GM19395 (cell line): ENCODE measurements around the gene SDR42E2.
"Not testable (repeated sequence)": the region's sequence is repeated elsewhere in the genome, so short reads cannot be mapped to it uniquely, and the experiment has no call there.

Source experiments
- ATAC-seq: cut with Tn5 transposase; IDR thresholded peaks from one replicate; pipeline ENCODE4 v1.9.1; 2021; ENCODE audit warnings: mild to moderate bottlenecking, moderate library complexity; ENCODE audit not compliant: unreplicated experiment

SDR42E2 gene

DNA sequence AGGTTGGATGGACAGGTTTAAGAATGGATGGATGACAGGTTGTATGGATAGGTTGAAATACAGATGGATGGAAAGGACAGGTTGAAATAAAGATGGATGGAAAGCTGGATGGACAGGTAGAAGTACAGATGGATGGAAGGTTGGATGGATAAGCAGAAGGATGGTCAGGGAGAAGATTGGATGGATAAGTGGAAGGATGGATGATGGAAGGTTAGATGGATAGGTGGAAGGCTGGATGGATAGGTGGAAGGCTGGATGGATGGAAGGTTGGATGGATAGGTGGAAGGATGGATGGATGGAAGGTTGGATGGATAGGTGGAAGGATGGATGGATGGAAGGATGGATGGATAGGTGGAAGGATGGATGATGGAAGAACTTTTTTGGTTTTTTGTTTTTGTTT, 905 bp upstream of the SDR42E2 start:
- ATAC-seq, result no peak

DNA sequence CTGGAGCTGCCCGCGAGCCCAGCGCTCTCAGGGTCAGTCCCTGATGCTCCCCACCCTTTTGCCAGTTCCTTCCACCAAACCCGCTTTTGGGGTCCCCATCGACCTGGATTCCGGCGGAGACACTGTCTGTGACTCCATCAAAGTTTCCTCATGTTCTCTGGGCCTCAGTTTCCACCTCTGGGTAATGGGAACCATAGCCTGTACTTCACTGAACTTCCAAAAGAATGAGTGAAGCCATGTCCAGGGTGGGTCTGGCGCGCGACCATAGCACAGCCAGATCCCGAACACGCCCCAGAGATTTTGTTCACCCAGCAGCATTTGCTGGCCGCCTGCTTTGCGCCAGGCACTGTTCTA, 327 bp downstream of the SDR42E2 start:
- ATAC-seq, result no peak

DNA sequence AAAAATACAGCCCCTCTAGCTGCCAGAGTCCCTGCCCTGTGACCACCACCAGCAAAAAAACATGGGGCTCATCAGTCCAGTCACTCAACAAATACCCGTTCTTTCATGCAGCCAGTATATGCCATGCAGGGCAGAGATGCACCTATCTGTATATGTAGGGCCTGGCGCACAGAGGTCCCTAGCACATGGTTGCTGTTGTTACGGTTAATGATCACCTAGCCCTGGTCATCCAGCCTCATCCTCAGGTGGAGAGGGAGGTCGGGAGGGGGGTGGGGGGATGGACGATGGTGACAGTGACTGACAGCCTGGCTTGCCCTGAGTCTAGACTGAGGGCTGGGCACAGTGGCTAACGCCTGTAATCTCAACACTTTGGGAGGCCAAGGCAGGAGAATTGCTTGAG, 1.5 kb downstream of the SDR42E2 start:
- no peak for ATAC-seq

DNA sequence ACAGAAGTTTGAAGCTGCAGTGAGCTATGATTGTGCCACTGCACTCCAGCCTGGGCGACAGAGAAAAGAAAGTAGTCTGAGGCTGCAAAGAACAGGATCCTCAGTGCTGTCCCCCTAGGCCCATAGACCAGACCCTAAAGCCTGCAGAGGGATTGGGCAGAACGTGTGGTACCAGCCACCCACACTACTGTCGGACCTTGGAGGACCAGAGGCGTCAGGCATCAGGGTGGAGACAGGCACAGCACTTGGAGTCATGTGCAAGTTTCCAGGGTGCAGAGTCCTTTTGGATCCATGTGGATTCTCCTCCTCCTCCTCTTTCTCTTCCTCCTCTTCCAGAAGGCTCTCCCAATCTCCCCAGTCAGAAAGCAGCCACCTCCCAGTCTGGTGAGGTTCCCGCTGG, 2.2 kb downstream of the SDR42E2 start:
- ATAC-seq, result no peak

DNA sequence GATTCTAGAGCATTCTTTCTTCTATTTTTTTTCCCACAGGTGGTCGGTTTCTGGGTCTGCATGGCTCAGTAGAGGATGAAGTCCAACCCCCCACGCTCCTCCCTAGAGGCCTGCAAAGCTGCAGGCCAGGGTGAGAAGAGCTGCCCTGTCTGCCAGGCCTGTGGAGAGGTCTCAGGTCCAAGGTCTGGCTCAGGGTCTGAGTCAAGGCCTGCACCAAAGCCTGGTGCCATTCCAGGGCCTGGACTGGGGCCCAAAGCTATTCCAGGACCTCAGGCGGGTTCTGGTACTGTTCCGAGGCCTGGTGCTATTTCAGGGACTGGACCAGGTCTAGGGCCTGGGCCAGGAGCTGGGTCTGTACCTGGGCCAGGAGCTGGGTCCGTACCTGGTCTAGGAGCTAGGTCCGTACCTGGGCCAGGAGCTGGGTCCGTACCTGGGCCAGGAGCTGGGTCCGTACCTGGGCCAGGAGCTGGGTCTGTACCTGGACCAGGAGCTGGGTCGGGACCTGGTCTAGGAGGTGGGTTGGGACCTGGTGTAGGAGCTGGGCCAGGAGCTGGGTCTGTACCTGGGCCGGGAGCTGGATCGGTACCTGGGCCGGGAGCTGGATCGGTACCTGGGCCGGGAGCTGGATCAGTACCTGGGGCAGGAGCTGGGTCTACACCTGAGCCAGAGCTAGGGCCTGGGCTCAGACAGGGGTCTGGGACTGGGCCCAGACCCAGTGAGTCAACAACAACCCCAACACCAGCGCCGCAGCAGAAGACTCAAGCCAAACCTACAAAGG, 3.4 kb downstream of the SDR42E2 start:
- ATAC-seq, result no peak

DNA sequence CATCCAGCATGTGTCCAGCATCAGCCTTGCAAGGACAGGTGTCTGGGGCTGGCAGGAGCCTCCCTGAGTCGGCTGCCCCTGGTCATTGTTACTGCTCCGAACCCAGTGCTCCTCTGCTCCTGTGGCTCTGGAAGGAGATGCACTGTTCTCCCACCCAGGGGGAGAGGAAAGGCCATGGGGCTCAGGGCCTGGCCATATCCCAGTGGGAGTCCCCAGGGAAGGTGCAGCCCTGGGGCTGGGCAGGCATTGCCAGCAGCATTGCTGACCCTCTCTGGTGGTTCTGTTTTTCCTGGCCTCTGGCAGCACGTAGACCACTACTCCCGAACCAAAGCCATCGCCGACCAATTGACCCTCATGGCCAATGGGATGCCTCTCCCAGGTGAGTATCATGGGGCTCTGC, 9.6 kb downstream of the SDR42E2 start:
- ATAC-seq, result no peak

DNA sequence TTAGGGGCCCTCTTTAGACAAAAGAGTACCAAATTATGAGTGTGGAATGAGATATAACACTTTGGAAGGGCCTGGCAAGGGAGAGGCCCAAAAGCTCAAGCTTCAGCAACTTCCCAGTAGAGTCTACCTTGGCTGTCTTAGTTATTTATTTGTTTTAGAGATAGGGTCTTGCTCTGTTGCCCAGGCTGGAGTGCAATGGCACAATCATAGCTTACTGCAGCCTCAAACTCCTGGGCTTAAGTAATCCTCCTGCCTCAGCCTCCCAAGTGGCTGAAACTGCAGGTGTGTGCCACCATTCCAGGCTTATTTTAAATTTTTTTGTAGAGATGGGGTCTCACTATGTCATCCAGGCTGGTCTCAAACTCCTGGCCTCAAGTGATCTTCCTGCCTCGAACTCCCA, 10.3 kb downstream of the SDR42E2 start:
- ATAC-seq, result not testable (repeated sequence)

DNA sequence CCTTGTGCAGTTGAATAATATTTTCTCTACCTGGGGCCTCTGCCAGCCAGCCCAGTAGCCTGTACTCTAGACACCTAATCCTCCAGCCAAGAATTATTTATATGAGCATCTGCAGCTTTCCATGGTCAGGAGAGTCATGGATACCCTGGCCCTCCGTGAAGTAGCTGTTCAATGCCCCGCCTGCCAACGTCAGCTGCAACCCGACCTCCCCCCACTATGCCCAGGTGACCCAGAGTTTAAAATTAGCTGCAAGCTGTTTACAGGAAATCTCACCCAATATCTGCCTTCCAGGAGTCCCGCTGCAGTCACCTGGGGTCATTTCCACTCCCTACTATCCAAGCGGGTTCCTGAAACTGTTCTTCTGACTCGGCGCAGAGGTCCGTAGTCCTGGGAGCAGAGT, 12.3 kb downstream of the SDR42E2 start:
- ATAC-seq, result no peak

DNA sequence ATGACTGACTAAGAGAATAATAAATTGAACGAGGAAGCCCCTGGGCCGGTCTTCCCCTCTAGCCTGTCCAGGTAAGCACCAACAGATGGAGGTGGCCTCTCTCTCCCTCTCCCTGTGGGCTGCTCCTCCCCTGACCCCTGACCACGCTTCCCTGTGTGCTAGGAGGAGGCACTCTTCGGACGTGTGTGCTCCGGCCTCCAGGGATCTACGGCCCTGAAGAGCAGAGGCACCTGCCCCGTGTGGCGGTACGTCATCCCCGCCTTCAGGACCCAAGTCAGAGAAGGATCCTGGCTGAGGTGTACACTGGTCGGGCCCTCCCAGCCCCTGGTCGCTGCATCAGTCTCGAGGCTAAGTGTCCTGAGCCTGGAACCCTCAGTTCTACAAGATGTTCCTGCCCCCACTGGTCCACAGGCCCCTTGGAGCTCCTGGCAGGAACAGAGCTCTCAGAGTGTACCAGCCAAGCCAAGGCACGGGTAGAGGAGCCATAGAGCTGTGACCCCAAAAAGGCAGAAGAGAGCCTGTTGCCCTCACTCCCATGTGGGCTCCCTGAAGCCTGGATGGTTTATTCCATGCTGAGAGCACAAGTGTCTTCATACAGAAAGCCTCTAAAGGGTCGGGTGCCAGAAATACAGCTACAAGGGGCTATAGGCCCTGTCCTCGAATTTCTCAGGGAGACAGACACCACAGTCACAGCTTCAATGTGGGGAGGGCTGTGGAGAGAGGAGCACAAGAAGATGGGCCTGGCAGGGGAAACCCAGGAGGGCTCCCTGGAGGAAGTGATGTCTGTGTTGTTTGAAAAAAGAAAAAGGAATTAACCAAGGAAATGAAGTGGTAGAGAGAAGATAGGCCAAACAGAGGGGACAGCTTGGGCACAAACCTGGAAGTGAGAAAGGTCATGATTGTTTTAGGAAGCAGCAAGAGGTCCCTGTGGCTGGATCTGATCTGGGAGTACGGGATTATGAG, 15.9 kb downstream of the SDR42E2 start:
- no peak for ATAC-seq

DNA sequence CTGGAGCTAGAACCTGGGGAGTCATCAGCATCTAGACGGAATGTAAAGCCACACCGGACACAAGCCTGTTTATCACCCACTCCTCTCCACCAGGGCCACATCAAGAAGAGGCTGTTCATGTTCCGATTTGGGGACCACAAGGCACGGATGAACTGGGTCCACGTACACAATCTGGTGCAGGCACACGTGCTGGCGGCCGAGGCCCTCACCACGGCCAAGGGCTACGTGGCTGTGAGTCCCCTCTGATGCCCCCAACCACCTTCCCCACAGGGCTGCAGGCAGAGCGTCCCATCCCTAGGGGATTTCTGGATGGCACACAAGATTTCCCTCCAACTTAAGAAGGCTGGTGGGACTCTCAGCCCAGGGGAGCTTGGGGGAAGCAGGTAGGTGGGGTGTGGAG, 19.1 kb downstream of the SDR42E2 start:
- ATAC-seq, result no peak

DNA sequence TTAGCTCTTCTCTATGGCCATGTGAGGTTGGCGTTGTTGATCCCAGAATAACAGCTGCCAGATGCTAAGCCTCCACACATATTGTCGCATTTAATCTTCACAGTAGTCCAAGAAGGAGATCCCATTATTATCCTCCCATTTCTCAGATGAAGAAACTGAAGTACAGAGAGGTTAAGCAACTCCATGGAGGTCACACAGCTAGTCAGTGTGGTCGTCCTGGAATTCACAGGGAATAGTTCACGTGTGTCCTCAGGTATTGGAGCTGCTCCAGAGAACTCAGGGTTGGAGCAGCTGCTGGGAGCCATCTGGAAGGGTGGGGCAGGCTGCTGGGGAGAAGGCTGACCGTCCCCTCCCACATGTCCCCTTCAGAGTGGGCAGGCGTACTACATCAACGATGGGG, 19.5 kb downstream of the SDR42E2 start:
- no peak for ATAC-seq

DNA sequence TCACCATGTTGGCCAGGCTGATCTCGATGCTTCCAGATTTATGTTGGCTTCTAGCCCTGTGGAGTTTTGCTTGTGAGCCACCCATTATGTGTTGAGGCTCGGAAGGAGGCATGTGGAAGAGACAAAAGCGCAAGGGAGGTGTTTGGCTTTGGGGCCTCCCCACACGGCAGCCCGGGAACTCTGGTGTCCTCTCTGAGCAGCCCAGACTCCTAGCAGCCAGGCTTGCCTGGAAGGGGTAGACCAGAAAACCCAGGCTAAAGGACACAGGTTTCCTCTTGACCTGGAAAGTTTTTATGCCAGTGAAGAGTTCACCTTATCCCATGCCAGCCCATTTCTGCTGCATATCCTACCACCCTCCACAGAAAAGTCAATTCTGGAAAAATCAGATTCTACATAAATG, 21.0 kb downstream of the SDR42E2 start:
- no peak for ATAC-seq

DNA sequence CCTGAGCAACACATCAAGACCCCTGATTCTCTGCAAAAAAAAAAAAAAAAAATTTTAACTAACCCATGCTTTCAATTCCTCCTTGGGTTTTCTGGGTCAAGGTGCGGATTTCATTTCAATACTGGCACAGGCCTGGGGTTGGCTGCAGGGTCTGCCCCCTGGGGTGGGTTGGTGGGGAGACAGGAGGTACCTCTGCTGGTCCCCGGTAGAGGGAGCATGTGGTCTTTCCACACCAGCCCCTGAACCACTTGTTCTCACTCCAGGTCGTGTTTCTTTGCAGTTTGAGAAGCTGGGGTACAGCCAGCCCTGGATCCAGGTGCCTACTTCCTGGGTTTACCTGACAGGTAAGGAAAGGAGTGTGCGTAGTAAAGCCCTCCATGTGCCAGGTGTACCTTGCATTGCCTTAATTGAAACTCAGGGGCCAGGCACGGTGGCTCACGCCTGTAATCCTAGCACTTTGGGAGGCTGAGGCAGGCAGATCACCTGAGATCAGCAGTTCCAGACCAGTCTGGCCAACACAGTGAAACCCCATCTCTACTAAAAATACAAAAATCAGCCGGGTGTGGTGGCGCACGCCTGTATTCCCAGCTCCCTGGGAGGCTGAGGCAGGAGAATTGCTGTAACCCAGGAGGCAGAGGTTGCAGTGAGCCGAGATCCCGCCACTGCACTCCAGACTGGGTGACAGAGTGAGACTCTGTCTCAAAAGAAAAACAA, 21.8 kb downstream of the SDR42E2 start:
- no peak for ATAC-seq

DNA sequence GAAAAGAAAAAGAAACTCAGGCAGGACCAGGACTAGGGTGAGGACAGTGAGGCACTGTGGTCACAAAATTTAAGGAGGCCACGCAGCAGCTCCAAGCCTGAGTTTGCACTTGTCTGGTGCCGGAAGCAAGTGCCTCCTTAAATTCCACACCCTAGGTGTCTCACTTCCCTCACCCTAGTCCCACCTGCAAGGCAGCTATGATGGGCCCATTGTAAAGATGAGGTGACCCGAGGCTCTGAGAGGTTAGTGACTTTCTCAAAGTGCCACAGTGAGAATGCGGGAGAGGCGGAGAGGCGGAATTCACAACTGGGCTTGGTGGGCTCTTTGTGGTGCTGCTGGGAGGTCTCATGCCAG, 22.3 kb downstream of the SDR42E2 start:
- no peak for ATAC-seq

DNA sequence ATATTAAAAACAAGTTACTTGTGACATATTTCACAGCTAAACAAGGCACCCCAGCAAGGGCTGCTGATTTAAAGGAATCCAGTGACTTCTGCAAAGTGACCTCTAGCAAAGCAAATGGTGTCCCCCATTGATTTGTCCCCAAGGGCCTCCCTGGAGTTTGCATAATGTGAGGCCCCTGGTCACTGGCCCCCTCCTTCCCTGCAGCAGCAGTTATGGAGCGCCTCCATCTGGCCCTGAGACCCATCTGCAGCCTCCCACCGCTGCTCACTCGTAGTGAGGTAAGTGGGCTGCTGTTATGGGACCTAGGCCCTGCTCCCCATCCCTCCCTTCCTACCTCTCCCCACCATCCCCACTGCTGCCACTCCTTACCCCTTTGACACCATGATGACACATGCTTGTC, 24.2 kb downstream of the SDR42E2 start:
- no peak for ATAC-seq

DNA sequence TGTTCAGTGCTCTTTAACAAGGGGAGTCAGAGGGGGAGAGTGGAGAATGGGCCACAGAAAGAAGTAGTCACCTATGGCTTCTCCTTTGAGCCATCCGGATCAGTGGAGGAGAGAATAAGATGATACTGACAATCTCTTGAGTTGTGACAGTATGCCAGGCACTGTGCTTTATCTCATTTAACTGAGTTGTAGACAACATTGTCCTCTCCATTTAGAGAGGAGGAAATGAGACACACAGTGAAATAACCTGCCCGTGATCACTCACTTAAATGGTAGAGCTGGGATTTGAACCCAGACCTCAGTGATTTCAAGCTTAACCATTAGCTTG, 25.9 kb downstream of the SDR42E2 start:
- no peak for ATAC-seq

DNA sequence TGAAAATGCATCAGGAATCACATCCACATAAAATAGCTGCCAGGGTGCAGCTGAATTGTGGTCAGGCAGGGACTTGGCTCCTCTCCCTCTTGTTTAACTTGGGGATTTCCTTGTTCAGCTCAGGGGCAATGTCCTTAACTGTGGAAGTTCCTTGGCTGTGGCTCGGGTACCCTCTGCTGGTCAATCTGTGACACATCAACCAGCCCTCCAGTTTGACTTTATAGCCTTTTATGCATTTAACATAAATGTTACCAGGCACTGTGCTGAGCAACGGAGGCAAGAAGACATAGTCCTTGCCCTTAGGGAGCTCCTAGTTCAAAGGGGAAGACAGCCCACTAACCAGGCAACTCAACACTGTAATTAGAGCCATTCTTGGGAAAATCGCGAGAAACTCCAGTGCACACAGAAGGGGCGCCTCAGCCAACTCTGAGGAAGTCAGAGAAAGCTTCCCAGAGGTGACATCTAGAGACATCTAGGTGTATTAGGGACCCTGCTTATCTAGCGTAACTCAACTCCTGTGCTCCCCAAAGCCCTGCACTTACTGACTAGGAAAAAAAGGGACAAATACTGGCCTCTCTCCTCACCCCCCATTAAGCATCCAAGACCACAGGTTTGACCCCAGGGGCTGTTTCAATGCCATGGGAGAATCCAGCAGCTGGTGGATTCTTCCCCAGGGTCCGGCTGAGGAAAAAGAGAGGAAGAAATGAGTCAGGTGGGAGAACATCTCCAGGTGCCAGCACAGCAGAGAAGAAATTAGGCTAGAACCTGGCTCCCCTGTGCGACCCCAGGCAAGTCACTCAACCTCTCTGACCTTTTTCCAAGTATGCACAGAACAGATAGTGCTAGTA, 26.5 kb downstream of the SDR42E2 start:
- ATAC-seq, result no peak

DNA sequence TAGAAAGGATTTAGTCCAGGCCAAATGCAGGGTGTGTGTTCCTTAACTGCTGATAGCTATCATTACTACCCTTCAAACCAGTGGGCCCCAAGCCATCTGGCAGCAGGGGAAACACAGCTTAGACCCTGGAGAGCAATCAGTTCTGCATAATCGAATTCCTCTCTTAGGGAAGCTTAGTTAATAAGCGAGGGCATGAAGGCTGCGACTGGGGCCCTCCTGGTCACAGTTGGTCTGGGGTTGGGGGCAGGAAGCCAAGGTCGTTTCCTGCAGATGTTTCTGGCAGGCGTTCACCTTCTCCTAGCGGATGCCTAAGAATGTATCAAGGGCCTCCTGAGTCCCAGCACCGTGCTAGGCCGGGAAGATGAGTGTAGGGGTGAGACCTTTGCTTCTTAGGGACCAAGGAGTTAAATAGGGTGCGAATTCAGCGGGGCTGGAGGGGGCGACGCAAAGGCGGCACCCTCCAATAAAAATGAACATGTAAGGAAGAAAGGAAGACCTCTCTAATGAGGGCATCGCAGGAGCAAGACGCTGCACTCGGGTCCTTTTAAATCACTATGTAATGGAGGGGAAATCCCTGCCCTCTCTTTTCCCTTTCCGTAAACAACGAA, 27.3 kb downstream of the SDR42E2 start:
- ATAC-seq, result no peak

DNA sequence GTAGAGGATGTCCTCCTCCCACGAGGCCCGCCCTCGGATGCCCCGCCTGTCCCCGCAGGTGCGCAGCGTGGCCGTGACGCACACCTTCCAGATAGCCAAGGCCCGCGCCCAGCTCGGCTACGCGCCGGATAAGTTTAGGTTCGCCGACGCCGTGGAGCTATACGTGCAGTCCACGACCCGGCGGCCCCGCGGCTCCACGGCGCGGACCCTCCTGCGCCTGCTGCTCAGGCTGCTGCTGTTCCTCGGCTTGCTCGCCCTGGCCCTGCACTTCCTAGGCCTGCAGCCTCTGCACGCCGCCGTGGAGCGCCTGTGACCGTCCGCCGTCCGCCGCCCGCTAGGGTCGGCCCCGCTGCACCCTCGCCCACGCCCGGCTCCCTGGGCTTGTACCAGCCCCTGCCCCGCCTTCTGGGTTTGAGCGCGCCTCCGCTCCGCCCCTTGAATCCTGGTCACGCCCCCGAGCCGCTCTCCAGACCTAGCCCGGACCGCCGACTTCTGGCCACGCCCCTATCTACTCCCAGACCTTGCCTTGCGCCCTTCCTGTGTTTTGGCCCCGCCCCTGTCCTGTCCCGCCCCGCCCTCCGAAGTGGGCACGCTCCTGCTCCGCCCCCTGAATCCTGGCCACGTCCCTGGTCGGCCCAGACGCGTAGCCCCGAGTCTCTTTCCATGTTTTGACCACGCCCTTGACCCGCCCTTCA, 27.9 kb downstream of the SDR42E2 start:
- ATAC-seq, result peak; percentile 61
